ENCODE measurements around the gene SASH1.

GRCh38 chr6:148465011-148465335 is 122.3 kb downstream of the SASH1 start:
- TF ChIP-seq POLR2A (IDR thresholded peaks at IDR 0.05; ENCODE audit: low read length) (no peak), GATA1 (IDR thresholded peaks at IDR 0.05; ENCODE audit: low read depth, low read length) (no peak)
